Mucosa of gallbladder (tissue), 1 donor: Measurements from ENCODE around the gene C6orf52. TPM values are rescaled to one million over a fixed set of nuclear protein-coding genes. Genes with fewer than 3 reads are reported as not detected.
"Not testable (repeated sequence)": the region's sequence is repeated elsewhere in the genome, so short reads cannot be mapped to it uniquely, and the experiment has no call there.

ENCODE experiments used
- DNase-seq: peaks from one replicate; pipeline ENCODE4 v3.0.0-alpha.2; 2020; ENCODE audit warnings: low spot score
- total RNA-seq: library from RNA; stranded (reverse); gene quantifications from one replicate; pipeline ENCODE4 v1.2.1, GENCODE V29; 2021
- donor health status: DM: no; HTN: no; CAD: no.

The C6orf52 gene
- 0.69 TPM for total RNA-seq

GRCh38 chr6:10694302-10695085, at the start of gene C6orf52, which contains the start of gene PAK1IP1:
Gene C6orf52 (minus strand): TSS chr6:10694616. CDS start chr6:10687550, 7,066 bp downstream.
Gene PAK1IP1 (plus strand): TSS chr6:10694972. CDS start chr6:10694986, 14 bp downstream.
- peak; percentile 93 for DNase-seq

GRCh38 chr6:10743515-10743914, 49.1 kb upstream of the C6orf52 start:
- DNase-seq: no peak

GRCh38 chr6:10742251-10742650, 47.8 kb upstream of the C6orf52 start:
- DNase-seq: no peak

- not testable (repeated sequence) for DNase-seq
These were observed 47.2 kb upstream of the C6orf52 start for GRCh38 chr6:10741643-10742042.

- no peak for DNase-seq
These were observed 45.6 kb upstream of the C6orf52 start for GRCh38 chr6:10740061-10740460.

GRCh38 chr6:10736731-10737130, 42.3 kb upstream of the C6orf52 start:
- DNase-seq: no peak

GRCh38 chr6:10733863-10734262, 39.4 kb upstream of the C6orf52 start:
- no peak for DNase-seq

GRCh38 chr6:10733151-10733715, 38.8 kb upstream of the C6orf52 start:
- no peak for DNase-seq

GRCh38 chr6:10730254-10730653, 35.8 kb upstream of the C6orf52 start:
- no peak for DNase-seq

GRCh38 chr6:10725716-10726115, 31.3 kb upstream of the C6orf52 start:
- no peak for DNase-seq

- DNase-seq: no peak
These were observed 30.6 kb upstream of the C6orf52 start for GRCh38 chr6:10725044-10725443.

- DNase-seq: no peak
These were observed 29.1 kb upstream of the C6orf52 start for GRCh38 chr6:10723567-10723881.

GRCh38 chr6:10722820-10723566, 28.6 kb upstream of the C6orf52 start, which contains the start of gene TMEM14C:
Gene TMEM14C (plus strand): TSS chr6:10723070. CDS start chr6:10724614, 1,544 bp downstream.
- DNase-seq: peak; percentile 99

GRCh38 chr6:10722570-10722819, 28.1 kb upstream of the C6orf52 start:
- no peak for DNase-seq

- DNase-seq: no peak
These were observed 27.6 kb upstream of the C6orf52 start for GRCh38 chr6:10721850-10722569.

- not testable (repeated sequence) for DNase-seq
These were observed 26.8 kb upstream of the C6orf52 start for GRCh38 chr6:10720960-10721849.

- peak; percentile 37 for DNase-seq
These were observed 26.0 kb upstream of the C6orf52 start for GRCh38 chr6:10720265-10720959.

- no peak for DNase-seq
These were observed 25.5 kb upstream of the C6orf52 start for GRCh38 chr6:10719964-10720264.

GRCh38 chr6:10719296-10719963, 25.0 kb upstream of the C6orf52 start:
- DNase-seq: no peak

- no peak for DNase-seq
These were observed 19.5 kb upstream of the C6orf52 start for GRCh38 chr6:10713962-10714361.
